IPS-NIHi7 (cell line): ENCODE data around the gene CADM2.
"Not testable (repeated sequence)": the region's sequence is repeated elsewhere in the genome, so short reads cannot be mapped to it uniquely, and the experiment has no call there.

Experiments used
- DNase-seq: peaks from one replicate; pipeline ENCODE4 v3.0.0; 2012; ENCODE audit warnings: mixed read lengths; ENCODE audit errors: extremely low spot score

The CADM2 gene

DNA sequence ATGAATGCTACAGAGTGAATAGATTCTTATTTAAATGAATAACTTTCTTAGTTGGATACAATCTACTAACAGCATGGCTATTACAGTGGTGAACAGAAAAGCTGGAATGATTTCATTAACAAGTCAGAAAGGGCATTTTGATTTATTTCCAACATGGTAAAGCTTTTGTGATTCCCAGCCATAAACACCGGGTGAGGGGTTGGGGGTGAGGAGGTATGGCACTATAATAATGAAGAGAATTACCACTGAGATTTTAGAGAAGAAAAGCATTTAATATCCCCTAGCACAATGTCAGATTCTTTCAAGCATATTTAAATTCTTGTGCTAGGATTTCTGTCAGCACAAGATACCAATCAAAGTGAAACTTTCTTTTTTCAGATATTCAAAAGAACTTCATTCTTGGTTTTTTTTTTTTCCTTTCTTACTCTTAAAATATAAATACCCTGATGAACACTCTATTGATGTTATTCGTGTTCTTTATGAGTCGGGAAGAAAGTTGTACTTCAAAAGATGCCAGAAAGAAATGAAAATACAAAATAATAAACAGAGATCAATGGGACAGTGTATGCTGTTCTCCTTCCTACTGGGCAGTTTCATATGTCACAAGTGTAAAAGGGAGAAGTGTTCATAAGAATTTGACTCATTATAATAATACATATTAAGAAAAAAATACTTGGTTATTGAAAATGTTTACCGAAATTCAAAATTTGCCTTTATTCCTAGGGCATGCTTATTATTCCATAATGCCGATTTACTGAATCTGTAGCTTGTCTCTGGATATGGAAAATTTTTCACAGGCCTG is 522.8 kb downstream of the CADM2 start:
- DNase-seq = no peak

- DNase-seq = no peak
These were observed 523.4 kb downstream of the CADM2 start for GRCh38 chr3:85482213-85482490.

GRCh38 chr3:85483986-85484385 is 525.2 kb downstream of the CADM2 start:
- no peak for DNase-seq

GRCh38 chr3:85487375-85487774 is 528.6 kb downstream of the CADM2 start:
- DNase-seq = no peak

DNA sequence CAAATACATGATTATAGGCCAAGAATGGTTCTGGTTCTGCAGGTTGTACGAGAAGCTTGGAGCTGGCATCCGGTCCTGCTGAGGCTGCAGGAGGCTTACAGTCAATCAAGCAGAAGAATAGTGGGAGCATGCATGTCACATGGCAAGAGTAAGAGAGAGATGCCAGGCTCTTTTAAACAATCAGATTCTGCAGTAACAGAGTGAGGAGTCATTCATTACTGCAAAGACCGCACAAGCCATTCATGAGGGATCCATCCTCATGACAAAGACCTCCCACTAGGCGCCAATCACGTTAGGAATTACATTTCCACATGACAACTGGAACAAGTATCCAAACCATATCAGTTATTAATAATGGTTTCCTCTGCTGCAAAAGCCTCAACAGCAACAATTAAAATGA is 536.8 kb downstream of the CADM2 start:
- no peak for DNase-seq

DNA sequence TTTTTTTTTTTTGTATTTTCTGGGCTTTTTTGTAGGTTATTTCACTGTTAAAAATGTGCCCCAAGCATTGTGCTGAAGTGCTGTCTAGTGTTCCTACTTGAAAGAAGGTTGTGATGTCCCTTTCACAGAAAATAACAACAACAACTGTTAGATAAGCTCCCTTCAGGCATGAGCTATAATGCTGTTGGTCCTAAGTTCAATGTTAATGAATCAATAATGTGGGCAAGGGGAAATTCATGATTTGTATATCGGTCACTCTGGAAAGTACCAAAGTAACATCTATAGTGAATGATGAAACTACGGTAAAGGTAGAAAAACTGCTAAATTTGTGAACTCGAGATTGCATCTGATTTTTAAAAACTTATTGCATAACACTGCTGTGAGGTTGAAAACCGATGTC is 539.4 kb downstream of the CADM2 start:
- DNase-seq = no peak

DNA sequence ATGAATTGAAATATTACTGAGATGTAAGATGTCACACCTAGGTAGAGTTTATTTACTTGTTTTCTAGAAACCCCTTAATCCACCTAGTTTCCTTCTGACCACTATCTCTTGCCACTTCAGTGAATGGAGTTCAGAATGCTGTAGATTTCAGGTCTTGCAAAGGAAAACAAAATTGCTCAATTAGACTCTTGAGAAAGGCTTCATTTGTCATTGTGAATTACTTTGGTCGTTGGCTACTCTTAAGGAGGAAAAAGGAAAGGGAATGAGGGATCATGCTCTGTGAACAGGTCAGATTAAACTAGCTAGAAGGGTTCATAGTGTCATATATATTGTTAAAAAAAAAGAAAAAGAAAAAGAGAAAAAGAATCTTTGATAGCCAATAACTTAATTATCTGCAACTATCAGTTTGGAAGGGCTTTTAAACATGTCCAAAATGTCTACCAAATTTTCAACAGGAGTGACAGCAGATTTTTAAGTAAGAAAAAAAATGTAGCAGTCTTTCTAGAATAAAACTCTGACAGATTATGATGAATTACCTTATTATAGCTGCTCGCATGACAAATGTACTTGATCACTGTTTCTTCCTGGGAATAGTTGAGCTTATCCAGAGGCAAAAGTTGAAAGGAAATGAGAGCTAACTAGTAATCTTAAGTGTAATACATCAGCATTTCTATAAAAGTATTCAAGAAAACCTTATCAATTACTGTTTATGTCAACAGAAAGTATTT is 543.5 kb downstream of the CADM2 start:
- DNase-seq = no peak

GRCh38 chr3:85504129-85504784 is 545.5 kb downstream of the CADM2 start:
- not testable (repeated sequence) for DNase-seq

DNA sequence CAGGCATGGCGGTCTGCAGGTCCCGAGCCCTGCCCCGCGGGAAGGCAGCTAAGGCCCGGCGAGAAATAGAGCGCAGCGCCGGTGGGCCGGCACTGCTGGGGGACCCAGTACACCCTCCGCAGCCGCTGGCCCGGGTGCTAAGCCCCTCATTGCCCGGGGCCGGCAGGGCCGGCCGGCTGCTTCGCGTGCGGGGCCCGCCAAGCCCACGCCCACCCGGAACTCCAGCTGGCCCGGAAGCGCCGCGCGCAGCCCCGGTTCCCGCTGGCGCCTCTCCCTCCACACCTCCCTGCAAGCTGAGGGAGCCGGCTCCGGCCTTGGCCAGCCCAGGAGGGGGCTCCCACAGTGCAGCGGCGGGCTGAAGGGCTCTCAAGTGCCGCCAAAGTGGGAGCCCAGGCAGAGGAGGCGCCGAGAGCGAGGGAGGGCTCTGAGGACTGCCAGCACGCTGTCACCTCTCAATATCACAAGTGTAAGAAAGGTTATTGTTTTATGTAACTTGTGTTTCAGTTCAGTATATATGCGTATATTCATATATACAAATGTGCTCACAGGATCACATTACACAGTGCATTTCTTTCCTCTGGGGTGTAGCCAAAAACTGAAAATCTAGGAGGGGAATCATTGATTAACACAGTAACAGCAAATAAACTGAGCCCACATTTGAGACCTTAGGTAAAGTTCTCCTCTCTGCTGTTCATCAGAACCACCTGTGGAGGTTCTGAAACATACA is 546.2 kb downstream of the CADM2 start:
- DNase-seq = not testable (repeated sequence)

DNA sequence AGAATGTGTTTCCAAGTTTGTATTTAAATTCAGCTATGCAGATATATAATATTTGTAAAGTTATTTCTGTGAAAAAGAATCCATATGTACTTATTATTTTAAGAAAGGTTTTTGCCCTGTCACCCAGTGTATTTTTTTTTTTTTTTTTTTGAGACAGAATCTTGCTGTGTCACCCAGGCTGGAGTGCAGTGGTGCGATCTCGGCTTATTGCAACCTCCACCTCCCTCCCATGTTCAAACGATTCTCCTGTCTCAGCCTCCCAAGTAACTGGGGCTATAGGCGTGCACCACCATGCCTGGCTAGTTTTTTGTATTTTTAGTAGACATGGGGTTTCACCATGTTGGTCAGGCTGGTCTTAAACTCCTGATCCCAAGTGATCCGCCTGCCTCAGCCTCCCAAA is 548.3 kb downstream of the CADM2 start:
- DNase-seq = not testable (repeated sequence)

- DNase-seq = no peak
These were observed 549.9 kb downstream of the CADM2 start for GRCh38 chr3:85508659-85509058.

DNA sequence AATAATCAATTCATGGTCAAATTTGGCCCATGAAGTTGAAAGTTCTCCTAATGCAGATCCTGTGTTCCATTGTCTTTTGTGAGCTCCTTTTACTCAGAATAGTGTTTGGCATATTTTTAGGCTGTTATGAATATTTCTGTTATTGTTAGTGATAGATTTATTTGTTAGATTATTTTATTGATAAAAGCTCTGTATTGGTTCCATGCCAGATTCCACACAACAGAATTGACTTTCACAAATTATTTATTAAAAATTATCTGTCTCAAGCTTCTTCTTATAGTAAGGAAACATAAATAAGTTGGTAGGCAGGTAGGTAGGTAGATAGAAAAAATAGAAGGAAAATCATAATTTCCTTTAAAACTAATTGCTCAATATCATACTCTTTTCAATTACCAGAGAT is 557.4 kb downstream of the CADM2 start:
- no peak for DNase-seq

DNA sequence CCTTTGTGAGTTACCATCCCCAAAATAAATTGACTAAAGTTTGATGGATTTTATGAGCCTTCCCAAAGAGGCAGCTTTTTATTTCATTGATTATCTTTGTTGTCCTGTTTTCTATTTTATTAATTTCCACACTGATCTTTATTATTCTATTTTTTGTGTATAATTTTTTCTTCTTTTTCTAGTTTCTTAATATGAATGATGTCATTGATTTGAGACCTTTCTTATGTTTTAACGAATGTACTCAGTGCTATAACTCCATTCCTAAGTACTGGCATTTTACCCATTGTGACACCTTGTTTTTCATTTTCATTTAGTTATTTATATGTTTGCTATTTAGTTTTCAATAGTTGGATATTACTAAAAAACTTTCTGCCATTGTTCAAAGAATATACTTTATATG is 565.3 kb downstream of the CADM2 start:
- DNase-seq = no peak

DNA sequence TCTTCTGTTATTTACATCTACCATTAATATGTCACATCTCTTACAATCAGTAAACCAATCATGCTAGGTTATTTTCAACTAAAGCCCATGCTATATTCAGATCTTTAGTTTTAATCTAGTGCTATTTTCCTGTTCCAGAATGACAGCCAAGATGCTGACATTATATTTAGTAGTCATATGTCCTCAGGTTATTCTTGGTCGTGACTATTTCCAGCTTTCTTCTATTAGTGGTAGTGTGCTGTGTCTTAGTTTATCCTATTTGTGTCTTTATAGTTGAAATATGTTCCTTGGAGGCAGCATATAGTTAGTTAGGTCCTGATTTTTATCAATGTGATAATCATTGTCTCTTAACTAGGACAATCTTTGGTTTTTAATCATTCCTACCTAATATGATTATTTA is 566.5 kb downstream of the CADM2 start:
- no peak for DNase-seq

DNA sequence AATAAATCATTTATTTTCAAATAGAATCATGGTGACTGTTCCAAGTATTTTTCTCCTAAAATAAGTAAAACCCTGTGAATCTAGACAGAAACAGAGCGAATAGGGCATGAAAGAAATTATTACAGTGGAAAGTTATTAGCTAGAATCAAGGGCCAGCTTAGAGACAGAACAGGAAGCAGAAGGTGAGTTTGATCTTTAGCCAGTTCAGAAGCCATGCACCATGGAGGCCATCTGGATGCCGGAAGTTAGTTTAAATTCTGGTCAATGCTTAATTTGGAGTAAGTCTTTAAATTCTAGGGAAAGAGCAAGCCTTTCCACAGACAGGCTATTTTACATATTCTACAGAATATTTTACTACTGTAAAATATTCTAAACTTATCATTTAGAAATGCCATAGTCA is 574.8 kb downstream of the CADM2 start:
- DNase-seq = no peak

- DNase-seq = no peak
These were observed 576.7 kb downstream of the CADM2 start for GRCh38 chr3:85535517-85535916.

GRCh38 chr3:85539232-85539631 is 580.4 kb downstream of the CADM2 start:
- DNase-seq = no peak

GRCh38 chr3:85554153-85554552 is 595.4 kb downstream of the CADM2 start:
- DNase-seq = peak; percentile 4

DNA sequence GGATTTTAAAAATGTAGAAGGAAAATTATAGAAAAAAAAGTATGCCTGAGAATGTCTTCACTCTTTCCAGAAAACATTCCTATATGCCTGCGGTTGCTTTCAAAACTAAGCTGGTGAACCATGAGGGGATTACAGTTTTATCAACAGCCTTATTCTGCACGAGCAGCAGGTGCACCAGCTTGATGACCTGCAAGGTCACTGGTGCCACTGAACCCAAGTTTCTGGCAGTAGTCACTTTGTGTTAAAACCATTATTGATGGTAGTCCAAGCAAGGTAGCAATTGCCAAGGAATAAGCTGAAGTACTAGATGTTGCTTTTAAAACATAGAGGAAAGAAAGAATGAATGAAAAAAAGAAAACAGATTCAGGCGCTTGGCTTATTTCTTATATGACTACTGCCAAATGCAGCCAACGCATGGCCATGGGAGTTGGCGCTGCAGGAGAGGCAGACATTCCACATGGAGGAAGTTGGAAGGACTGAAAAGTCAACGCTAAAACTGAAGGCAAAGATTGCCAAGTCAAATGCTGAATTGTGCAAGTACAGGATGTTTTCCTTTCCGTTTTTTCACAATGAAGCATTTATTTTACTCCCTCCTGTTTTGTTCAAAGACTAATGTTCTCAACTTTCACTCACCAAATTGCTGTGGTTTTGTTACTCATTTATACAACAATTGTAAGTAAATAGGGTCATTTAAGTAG is 601.4 kb downstream of the CADM2 start:
- DNase-seq = no peak

- peak; percentile 28 for DNase-seq
These were observed 608.4 kb downstream of the CADM2 start for GRCh38 chr3:85567071-85567676.

DNA sequence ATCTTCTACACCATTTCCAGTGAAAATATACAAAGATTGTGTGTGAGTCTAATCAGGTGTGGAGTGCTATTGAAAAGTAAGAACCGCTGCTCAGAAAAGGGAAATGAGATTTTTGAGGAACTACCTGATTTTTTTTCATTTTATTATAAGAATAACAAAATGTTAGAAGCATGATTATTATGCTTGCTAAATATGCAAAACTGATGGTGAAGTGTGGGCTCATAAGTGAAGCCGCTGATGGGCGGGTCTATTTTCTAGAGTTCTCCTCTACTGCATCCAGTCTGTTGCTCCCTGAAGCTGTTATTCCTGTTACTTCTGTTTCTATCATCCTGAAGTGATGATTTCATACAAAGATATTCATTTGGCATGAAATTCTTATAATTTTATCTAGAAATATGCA is 612.0 kb downstream of the CADM2 start:
- no peak for DNase-seq
